ENCODE results near the gene BORA.
A peak's percentile ranks its signal among the peaks of the same experiment; 100 is the strongest.

Gene BORA

DNA sequence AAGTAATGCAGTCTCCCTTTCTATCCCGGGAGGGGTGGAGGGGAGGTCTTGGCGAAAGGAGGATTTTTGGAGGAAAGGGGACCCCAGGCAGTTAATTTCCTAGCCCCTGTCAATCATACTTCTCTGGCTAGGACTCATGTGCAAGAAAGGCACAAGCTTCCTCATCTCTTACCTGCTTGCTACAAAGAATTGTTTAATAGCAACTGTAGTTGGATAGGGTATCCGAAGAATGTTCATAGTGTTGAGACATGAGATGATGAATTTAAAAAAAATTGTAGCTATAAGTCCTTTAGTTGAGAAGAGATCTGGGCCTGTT, 525 bp downstream of the BORA start:
- no peaks in the 10 kb centered on the region for H3K27me3 ChIP-seq (replicated peaks in 2 of 5; ENCODE audit: control insufficient read depth in 4 of 5, insufficient read depth in 5 of 5, low read length in 4 of 5)
- peaks cover 2 to 27% (median 18%) of the 10 kb centered on the region in 4 experiments for H3K4me1 ChIP-seq (ENCODE audit: control extremely low read depth in 1 of 4, control insufficient read depth in 4 of 4, insufficient read depth in 4 of 4, low read length in 3 of 4)
- H3K36me3 ChIP-seq (ENCODE audit: control insufficient read depth in 4 of 4, insufficient read depth in 4 of 4, low read length in 3 of 4) = peaks cover 2 to 11% (median 7%) of the 10 kb centered on the region in 4 experiments
- POLR2A ChIA-PET = no interaction called here
- 17% methylated on average over 2 of the region's 3 CpGs for WGBS (ENCODE audit: insufficient coverage)
- peak overlapping the region in 1 of 2 experiments; percentile 82 for H3K27ac ChIP-seq (ENCODE audit: insufficient read depth in 1 of 2, low read depth in 1 of 2, low read length in 2 of 2, poor library complexity in 1 of 2, severe bottlenecking in 2 of 2)
- DNase-seq = no peak
- H3K9me3 ChIP-seq (ENCODE audit: control extremely low read depth in 1 of 5, control insufficient read depth in 4 of 5, insufficient read depth in 2 of 5, low read depth in 1 of 5, low read length in 4 of 5) = no peaks in the 10 kb centered on the region
- H3K4me3 ChIP-seq (ENCODE audit: control insufficient read depth in 1 of 7, extremely low read depth in 1 of 7, insufficient read depth in 4 of 7, low read depth in 2 of 7, low read length in 6 of 7) = peak overlapping the region; percentile 68 to 97 (median 88)
- CTCF ChIA-PET = no interaction called here

GRCh38 chr13:72737033-72737432, 9.3 kb downstream of the BORA start:
- POLR2A ChIA-PET = no interaction called here
- Histone ChIP-seq H3K9me3 (ENCODE audit: control extremely low read depth in 1 of 5, control insufficient read depth in 4 of 5, insufficient read depth in 2 of 5, low read depth in 1 of 5, low read length in 4 of 5) (no peaks in the 10 kb centered on the region), H3K4me1 (ENCODE audit: control extremely low read depth in 1 of 4, control insufficient read depth in 4 of 4, insufficient read depth in 4 of 4, low read length in 3 of 4) (no peaks in the 10 kb centered on the region), H3K27ac (ENCODE audit: insufficient read depth in 1 of 2, low read depth in 1 of 2, low read length in 2 of 2, poor library complexity in 1 of 2, severe bottlenecking in 2 of 2) (no peak overlapping the region), H3K36me3 (ENCODE audit: control insufficient read depth in 4 of 4, insufficient read depth in 4 of 4, low read length in 3 of 4) (peaks cover 24 to 55% (median 30%) of the 10 kb centered on the region in 4 experiments), H3K27me3 (replicated peaks in 2 of 5; ENCODE audit: control insufficient read depth in 4 of 5, insufficient read depth in 5 of 5, low read length in 4 of 5) (no peaks in the 10 kb centered on the region), H3K4me3 (ENCODE audit: control insufficient read depth in 1 of 7, extremely low read depth in 1 of 7, insufficient read depth in 4 of 7, low read depth in 2 of 7, low read length in 6 of 7) (no peak overlapping the region)
- no CpG with 5 or more reads among the region's 3 CpGs for WGBS (ENCODE audit: insufficient coverage)
- no peak for DNase-seq
- CTCF ChIA-PET = no interaction called here

- no peak overlapping the region for H3K27ac ChIP-seq (ENCODE audit: insufficient read depth in 1 of 2, low read depth in 1 of 2, low read length in 2 of 2, poor library complexity in 1 of 2, severe bottlenecking in 2 of 2)
- DNase-seq = no peak
- POLR2A ChIA-PET = no interaction called here
- H3K9me3 ChIP-seq (ENCODE audit: control extremely low read depth in 1 of 5, control insufficient read depth in 4 of 5, insufficient read depth in 2 of 5, low read depth in 1 of 5, low read length in 4 of 5) = no peaks in the 10 kb centered on the region
- no peaks in the 10 kb centered on the region for H3K4me1 ChIP-seq (ENCODE audit: control extremely low read depth in 1 of 4, control insufficient read depth in 4 of 4, insufficient read depth in 4 of 4, low read length in 3 of 4)
- 100% methylated on average over 1 of the region's 1 CpG for WGBS (ENCODE audit: insufficient coverage)
- no peak overlapping the region for H3K4me3 ChIP-seq (ENCODE audit: control insufficient read depth in 1 of 7, extremely low read depth in 1 of 7, insufficient read depth in 4 of 7, low read depth in 2 of 7, low read length in 6 of 7)
- CTCF ChIA-PET = no interaction called here
- H3K36me3 ChIP-seq (ENCODE audit: control insufficient read depth in 4 of 4, insufficient read depth in 4 of 4, low read length in 3 of 4) = peaks cover 14 to 59% (median 33%) of the 10 kb centered on the region in 4 experiments
- no peaks in the 10 kb centered on the region for H3K27me3 ChIP-seq (replicated peaks in 2 of 5; ENCODE audit: control insufficient read depth in 4 of 5, insufficient read depth in 5 of 5, low read length in 4 of 5)
These were observed 12.3 kb downstream of the BORA start for GRCh38 chr13:72740015-72740414.

- Histone ChIP-seq H3K27me3 (replicated peaks in 2 of 5; ENCODE audit: control insufficient read depth in 4 of 5, insufficient read depth in 5 of 5, low read length in 4 of 5) (no peaks in the 10 kb centered on the region), H3K4me3 (ENCODE audit: control insufficient read depth in 1 of 7, extremely low read depth in 1 of 7, insufficient read depth in 4 of 7, low read depth in 2 of 7, low read length in 6 of 7) (no peak overlapping the region), H3K36me3 (ENCODE audit: control insufficient read depth in 4 of 4, insufficient read depth in 4 of 4, low read length in 3 of 4) (peaks cover 11 to 79% (median 43%) of the 10 kb centered on the region in 4 experiments), H3K27ac (ENCODE audit: insufficient read depth in 1 of 2, low read depth in 1 of 2, low read length in 2 of 2, poor library complexity in 1 of 2, severe bottlenecking in 2 of 2) (peak overlapping the region in 1 of 2 experiments; percentile 5), H3K9me3 (ENCODE audit: control extremely low read depth in 1 of 5, control insufficient read depth in 4 of 5, insufficient read depth in 2 of 5, low read depth in 1 of 5, low read length in 4 of 5) (no peaks in the 10 kb centered on the region), H3K4me1 (ENCODE audit: control extremely low read depth in 1 of 4, control insufficient read depth in 4 of 4, insufficient read depth in 4 of 4, low read length in 3 of 4) (no peaks in the 10 kb centered on the region)
- DNase-seq = no peak
- ChIA-PET CTCF (no interaction called here), POLR2A (no interaction called here)
- 100% methylated on average over 1 of the region's 1 CpG for WGBS (ENCODE audit: insufficient coverage)
These were observed 17.5 kb downstream of the BORA start for GRCh38 chr13:72745260-72745659.

DNA sequence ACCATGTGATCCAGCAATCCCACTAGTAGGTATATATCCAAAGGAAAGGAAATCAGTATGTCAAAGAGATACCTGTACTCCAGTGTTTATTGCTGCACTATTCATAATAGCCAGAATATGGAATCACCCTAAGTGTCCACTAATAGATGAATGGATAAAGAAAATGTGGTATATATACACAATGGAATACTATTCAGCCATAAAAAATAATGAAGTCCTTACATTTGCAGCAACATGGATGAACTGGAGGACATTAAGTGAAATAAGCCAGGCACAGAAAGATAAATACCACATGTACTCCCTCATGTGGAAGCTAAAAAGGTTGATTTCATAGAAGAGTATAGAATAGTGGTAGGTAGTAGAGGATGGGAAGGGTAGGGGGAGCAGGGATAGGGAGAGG, 23.5 kb downstream of the BORA start:
- Histone ChIP-seq H3K4me3 (ENCODE audit: control insufficient read depth in 1 of 7, extremely low read depth in 1 of 7, insufficient read depth in 4 of 7, low read depth in 2 of 7, low read length in 6 of 7) (no peak overlapping the region), H3K9me3 (ENCODE audit: control extremely low read depth in 1 of 5, control insufficient read depth in 4 of 5, insufficient read depth in 2 of 5, low read depth in 1 of 5, low read length in 4 of 5) (peaks cover 0 to 2% (median 0%) of the 10 kb centered on the region in 5 experiments), H3K27me3 (replicated peaks in 2 of 5; ENCODE audit: control insufficient read depth in 4 of 5, insufficient read depth in 5 of 5, low read length in 4 of 5) (no peaks in the 10 kb centered on the region), H3K4me1 (ENCODE audit: control extremely low read depth in 1 of 4, control insufficient read depth in 4 of 4, insufficient read depth in 4 of 4, low read length in 3 of 4) (no peaks in the 10 kb centered on the region), H3K27ac (ENCODE audit: insufficient read depth in 1 of 2, low read depth in 1 of 2, low read length in 2 of 2, poor library complexity in 1 of 2, severe bottlenecking in 2 of 2) (no peak overlapping the region), H3K36me3 (ENCODE audit: control insufficient read depth in 4 of 4, insufficient read depth in 4 of 4, low read length in 3 of 4) (peaks cover 28 to 84% (median 63%) of the 10 kb centered on the region in 4 experiments)
- ChIA-PET POLR2A (no interaction called here), CTCF (interaction anchor here (0.6 to 1.6 kb wide), 5 partner anchors 10 to 47 kb away, joined by 3 to 4 read pairs (median 3); no protein-coding TSS in a partner anchor)
- no peak for DNase-seq

GRCh38 chr13:72754111-72754510, 26.4 kb downstream of the BORA start:
- H3K4me1 ChIP-seq (ENCODE audit: control extremely low read depth in 1 of 4, control insufficient read depth in 4 of 4, insufficient read depth in 4 of 4, low read length in 3 of 4) = no peaks in the 10 kb centered on the region
- H3K4me3 ChIP-seq (ENCODE audit: control insufficient read depth in 1 of 7, extremely low read depth in 1 of 7, insufficient read depth in 4 of 7, low read depth in 2 of 7, low read length in 6 of 7) = no peak overlapping the region
- ChIA-PET CTCF (no interaction called here), POLR2A (no interaction called here)
- no peaks in the 10 kb centered on the region for H3K27me3 ChIP-seq (replicated peaks in 2 of 5; ENCODE audit: control insufficient read depth in 4 of 5, insufficient read depth in 5 of 5, low read length in 4 of 5)
- no peak overlapping the region for H3K27ac ChIP-seq (ENCODE audit: insufficient read depth in 1 of 2, low read depth in 1 of 2, low read length in 2 of 2, poor library complexity in 1 of 2, severe bottlenecking in 2 of 2)
- peaks cover 0 to 2% (median 0%) of the 10 kb centered on the region in 5 experiments for H3K9me3 ChIP-seq (ENCODE audit: control extremely low read depth in 1 of 5, control insufficient read depth in 4 of 5, insufficient read depth in 2 of 5, low read depth in 1 of 5, low read length in 4 of 5)
- peaks cover 34 to 86% (median 60%) of the 10 kb centered on the region in 4 experiments for H3K36me3 ChIP-seq (ENCODE audit: control insufficient read depth in 4 of 4, insufficient read depth in 4 of 4, low read length in 3 of 4)
- 97% methylated on average over 6 of the region's 6 CpGs for WGBS (ENCODE audit: insufficient coverage)
- no peak for DNase-seq

DNA sequence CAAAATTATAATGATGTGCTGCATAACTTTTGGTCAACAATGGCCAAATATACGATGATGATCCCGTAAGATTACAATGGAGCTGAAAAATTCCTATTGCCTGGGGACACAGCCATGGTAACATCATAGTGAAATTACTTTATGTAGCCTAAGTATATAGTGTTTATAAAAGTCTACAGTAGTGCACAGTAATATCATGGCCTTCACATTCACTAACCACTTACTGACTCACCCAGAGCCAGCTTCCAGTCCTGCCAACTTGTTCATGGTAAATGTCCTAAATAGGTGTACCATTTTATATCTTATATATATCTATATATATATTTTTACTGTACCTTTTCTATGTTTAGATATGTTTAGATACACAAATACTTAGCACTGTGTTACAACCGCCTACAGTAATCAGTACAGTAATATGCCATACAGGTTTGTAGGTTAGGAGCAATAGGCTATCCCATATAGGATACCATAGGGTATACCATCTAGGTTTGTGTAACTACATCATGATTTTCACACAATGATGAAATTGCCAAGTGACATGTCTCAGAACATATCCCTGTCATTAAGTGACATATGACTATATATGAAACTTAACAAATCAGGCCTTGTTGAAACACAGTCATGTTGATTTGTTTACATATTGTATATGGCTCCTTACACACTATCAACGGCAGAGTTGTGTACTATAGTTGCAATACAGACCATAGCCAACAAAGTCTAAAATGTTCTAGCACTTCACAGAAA, 30.2 kb downstream of the BORA start:
- no peaks in the 10 kb centered on the region for H3K9me3 ChIP-seq (ENCODE audit: control extremely low read depth in 1 of 5, control insufficient read depth in 4 of 5, insufficient read depth in 2 of 5, low read depth in 1 of 5, low read length in 4 of 5)
- H3K27me3 ChIP-seq (replicated peaks in 2 of 5; ENCODE audit: control insufficient read depth in 4 of 5, insufficient read depth in 5 of 5, low read length in 4 of 5) = no peaks in the 10 kb centered on the region
- WGBS (ENCODE audit: insufficient coverage) = no CpG with 5 or more reads among the region's 4 CpGs
- no peak overlapping the region for H3K4me3 ChIP-seq (ENCODE audit: control insufficient read depth in 1 of 7, extremely low read depth in 1 of 7, insufficient read depth in 4 of 7, low read depth in 2 of 7, low read length in 6 of 7)
- no peak for DNase-seq
- H3K27ac ChIP-seq (ENCODE audit: insufficient read depth in 1 of 2, low read depth in 1 of 2, low read length in 2 of 2, poor library complexity in 1 of 2, severe bottlenecking in 2 of 2) = no peak overlapping the region
- ChIA-PET CTCF (no interaction called here), POLR2A (no interaction called here)
- peaks cover 33 to 92% (median 60%) of the 10 kb centered on the region in 4 experiments for H3K36me3 ChIP-seq (ENCODE audit: control insufficient read depth in 4 of 4, insufficient read depth in 4 of 4, low read length in 3 of 4)
- no peaks in the 10 kb centered on the region for H3K4me1 ChIP-seq (ENCODE audit: control extremely low read depth in 1 of 4, control insufficient read depth in 4 of 4, insufficient read depth in 4 of 4, low read length in 3 of 4)
